Activated T-cell treated with anti-CD3 and anti-CD28 coated beads for 4 hours (primary cell): Measurements from ENCODE around the gene DYNC1I1.

Experiments used
- DNase-seq: peaks from one replicate; pipeline ENCODE4 v3.0.0-alpha.2; 2020

Gene DYNC1I1

DNA sequence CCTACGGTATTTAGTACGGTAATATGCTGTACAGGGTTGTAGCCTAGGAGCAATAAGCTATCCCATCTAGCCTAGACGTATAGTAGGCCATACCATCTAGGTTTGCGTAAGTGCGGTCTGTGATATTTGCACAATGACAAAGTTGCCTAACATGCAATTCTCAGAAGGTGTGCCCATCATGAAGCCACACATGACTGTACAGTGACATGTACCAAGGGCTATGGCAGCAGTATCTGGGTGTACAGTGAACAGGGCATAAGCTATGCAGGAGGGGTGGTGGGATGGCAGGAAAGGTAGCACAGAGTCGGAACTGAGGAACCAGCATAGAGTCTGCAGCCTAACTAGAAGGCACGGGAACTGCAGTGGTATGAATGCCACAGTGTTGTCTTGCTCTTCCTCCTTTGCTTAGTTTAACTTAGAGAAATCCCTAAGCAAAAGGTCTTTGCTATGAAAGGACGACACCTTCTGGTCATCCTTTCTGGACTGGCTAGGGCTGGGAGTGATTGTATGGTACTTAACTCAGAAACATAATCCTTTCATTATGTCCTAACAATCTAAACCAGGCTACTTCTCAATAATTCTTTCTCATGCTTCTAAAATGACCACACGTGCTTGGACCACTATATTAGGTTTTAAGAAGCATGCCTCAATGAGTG, 93.5 kb downstream of the DYNC1I1 start:
- DNase-seq, result no peak

DNA sequence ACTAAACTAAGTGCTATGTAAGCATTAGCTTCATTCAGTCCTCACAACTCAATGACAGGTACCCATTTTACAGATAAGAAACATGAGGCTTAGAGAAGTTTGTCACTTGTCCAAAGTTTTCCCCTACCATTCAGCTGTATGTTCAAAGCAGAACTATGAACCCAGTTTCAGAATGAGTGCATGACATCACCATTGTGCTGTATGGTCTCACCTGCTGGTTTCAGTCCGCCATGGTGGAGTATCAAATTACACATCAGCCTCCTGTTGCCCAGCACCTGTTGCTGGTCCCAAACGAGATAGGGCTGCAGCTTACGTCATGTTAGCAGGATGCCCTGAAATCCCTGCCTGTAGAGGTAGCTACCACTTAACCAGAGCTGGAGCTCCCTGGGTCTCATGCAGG, 95.0 kb downstream of the DYNC1I1 start:
- DNase-seq, result no peak

DNA sequence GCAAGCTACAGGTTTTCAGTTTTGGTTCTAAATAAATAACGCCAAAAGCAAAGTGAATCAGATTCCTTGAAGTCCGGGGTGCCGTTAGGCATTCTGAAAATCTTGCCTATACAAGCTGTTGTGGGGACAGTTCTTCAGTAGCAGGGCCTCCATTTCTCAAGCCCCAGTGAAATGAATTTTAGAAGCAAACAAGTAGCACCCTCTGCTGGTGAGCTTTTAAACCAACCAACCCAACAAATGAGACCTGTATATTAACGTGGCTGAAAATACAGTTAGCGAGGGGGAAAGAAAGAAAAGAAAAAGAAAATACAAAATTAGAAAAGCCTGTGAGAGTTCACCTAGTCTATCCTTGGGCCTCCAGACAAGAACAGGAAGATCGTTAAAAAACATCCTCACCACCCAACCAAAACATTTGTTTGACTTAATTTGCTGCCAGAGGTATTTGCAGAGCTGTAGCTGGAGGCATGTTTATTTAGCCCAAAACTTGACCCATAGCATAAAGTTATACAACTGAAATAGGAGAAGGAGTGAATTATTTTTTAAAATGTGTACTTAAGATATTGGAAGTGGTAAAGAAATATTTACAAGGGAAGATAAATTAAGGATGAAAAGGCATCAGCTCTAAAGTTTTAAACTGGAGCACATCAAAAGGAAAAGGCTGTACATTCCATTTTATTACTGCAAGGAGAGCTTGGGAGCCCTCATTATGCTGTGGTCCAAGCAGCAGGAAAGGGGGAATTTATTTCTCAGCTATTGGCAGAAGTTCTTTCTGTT, 98.9 kb downstream of the DYNC1I1 start:
- no peak for DNase-seq

DNA sequence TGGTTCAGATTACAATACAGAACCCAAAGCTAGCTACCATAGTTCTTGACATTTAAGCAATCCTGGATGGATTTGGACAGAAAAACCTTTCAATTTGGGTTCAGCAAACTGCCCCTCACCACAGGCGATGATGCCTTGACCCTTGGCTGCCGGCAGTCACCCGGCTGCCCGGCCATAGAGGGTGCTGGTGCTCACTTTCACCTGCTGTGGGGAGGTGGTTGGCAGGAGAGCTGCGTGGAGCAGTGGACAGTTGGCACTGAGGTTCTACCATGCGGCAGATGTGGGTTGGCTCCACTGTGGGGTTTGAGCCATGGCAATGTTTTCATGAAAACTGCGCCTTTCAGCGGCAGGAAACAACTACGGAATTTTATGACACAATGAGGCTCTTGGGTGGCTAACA, 99.5 kb downstream of the DYNC1I1 start:
- no peak for DNase-seq

DNA sequence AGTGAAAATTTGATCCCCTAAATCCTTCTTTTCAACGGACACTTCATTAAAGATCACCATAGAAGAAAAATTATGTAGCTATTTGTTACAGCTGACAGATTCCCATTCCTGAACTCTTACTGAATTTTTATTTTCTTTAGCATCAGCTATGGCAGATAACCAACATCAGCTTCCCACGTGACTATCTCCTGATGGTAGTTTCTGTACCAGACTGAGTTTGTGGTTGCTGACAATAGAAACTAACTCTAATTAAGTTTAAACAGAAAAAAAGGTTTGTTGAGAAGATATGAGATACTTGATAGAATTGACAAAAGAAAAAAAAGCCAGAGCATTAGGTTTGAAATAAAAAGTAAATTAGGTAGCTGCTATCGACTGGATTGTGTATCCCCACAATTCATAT, 101.8 kb downstream of the DYNC1I1 start:
- no peak for DNase-seq

DNA sequence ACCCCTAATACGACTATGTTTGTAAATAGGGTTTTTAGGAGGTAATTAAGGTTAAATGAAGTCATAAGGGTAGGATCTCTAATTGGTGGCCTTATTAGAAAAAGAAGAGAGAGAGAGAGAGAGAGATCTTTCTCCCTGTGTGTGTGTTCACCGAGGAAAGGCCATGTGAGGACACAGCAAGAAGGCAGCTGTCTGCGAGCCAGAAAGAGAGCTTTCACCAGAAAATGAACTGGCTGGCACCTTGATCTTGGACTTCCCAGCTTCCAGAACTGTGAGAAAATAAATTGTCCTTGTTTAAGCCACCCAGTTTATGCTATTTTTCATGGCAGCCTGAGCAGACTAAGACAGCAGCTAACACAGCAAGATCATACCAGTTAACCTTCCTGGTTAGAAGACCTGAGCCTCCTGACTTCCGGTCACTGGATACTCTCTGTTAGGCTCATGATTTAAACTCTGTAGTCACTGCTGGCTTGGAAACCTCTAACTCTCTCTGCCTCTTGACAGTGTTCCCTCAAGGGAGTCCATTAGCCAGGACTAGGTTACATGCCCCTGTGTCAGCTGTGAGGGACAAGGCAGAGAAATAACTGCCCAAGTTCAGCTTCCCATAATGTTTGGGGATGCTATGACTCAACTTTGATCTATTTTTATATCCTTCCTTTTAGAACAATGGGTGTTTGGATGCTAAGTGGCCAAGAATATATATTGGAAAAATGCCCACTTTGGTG, 102.3 kb downstream of the DYNC1I1 start:
- no peak for DNase-seq

DNA sequence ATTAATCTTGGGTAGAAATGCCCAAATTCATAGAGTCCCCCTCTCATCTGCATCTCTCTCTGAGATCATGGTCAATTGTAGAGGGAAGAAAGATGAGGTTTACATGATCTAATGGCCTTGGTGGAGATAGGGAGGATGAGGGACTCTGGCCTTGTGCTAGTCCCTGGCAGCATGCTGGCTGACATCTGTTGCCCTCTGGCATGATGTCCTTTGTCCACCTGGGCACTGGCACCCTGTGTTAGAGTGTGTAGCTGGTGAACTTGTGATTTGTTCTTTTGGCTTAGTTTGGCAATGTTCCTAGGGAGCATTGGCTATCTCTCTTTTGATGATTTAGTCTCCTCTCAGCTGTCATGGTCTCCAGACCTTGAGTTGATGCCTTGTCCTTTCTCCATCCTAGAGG, 103.2 kb downstream of the DYNC1I1 start:
- no peak for DNase-seq

DNA sequence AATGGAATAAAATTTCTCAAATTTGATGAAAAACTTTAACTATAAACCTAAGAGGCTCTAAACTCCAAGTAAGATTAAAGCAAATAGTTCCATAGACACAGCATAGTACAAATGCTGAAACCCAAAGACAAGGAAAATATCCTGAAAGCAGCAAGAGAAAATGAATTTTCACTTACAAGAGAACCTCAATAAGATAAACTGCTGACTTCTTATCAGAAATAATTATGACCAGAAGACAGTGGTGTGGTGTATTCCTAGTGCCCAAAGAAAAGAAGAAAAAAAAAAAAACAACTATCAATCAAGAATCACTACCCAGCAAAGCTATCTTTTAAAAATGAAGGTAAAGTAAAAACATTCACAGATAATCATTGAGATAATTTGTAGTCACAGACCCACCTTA, 106.3 kb downstream of the DYNC1I1 start:
- DNase-seq, result no peak

DNA sequence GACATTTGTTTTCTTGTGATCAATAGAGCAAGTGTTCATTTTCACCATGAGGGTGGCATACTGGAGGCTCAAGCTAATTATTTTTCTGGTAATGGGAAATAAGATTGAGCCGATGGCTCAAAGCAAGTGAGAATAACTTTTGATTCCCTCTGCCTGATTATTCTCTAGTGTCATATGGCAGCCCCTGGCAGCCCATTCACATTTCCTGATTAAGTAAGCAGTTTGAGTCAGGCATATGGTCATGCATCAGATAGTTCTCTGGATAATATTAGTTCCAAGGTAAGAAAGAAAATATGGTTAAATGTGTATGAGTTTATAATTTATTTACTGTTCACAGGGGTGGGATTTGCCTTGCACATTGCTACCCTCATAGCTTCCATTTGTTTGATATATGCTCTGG, 109.2 kb downstream of the DYNC1I1 start:
- DNase-seq, result no peak

DNA sequence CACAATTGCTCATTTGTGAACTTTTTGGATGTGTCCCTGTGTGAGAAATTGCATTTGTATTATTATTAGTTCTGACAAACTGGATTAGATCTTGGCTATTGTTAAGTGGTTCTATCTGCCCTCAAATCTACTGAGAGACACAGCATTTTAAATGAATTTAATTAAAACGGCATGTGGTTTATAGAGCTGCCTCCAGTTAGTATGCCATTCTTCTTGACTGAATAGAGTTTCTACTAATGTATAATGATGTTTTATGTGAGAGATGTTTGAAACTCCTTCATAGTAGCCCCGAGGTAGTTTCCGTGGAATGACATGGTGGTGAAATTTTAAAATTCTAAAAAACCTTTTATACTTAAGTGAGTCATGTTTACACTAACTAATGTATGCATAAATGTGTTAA, 110.9 kb downstream of the DYNC1I1 start:
- no peak for DNase-seq

DNA sequence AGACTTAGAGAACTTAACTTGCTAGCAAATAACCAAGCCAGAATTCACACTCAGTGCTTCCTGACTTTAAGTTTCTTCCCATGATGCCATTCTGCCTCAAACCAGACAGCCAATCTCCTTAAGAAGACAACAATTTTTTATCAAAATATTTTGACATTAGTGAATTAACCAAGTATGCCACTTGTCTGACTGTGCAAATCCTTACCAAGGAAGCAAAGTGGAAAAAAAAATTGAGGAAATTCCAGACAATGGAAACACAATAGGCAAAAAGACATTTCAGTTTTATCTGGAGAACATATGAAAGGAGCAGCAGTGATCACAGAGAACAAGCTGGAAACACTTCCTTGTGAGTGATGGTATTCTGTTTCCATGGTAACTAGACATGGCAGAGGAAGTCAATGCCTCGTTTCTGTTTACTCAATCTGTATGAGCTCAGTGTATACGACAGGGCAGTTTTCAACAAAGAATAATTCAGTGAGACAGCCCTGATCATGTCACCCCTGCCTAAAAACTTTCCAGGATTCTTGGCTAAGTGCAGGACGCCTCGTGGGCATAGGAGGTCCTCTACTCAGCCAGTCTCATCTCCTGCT, 114.2 kb downstream of the DYNC1I1 start:
- no peak for DNase-seq

DNA sequence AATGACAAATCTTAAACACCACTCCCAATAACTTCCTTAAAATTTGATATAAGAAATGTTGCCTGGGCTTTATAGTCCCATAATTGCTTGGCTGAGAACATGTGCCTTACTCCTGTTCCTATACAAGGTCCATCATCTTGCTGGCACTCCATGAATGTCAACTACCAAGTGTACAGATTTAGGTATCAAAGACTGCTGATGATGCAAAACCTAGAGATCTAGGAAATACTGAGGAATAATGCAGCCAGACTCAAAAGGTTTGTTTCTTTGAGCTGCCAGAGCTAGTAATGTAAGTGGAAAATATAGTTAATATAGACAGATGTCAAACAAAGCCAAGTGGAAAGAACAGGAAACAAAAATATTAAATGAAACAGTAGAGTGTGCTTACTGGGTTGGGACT, 121.1 kb downstream of the DYNC1I1 start:
- no peak for DNase-seq

DNA sequence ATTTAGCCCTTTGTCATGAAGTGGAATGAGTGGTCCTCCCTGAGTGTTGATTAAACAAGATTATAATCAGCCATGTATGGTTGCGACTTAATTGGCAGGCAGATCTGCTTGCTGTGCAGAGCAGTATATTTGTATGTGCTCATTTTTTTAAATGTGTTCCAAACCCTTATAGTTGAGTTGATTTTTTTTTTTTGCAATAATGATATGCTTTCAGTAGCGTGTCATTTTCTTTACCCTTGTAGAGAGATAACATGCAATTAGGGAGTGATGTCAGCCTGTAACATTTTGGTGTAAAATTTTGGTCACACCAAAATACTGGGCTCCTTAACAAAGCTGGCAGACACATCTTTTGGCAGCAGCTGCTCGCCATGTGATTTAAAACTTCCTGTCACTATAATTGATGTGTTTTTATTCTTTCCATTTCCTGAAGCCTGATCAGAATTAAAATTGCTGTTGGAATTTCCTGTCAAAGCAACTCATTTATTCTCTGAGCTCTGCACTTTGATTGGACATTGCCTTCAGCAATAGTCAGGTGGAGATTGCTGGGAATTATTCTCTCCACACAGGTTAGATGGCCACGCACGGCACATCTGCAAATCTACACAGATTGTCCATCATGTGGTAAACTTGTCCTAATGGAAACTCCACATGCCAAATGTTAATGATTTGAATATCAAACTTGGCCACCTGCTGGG, 125.3 kb downstream of the DYNC1I1 start:
- DNase-seq, result no peak

DNA sequence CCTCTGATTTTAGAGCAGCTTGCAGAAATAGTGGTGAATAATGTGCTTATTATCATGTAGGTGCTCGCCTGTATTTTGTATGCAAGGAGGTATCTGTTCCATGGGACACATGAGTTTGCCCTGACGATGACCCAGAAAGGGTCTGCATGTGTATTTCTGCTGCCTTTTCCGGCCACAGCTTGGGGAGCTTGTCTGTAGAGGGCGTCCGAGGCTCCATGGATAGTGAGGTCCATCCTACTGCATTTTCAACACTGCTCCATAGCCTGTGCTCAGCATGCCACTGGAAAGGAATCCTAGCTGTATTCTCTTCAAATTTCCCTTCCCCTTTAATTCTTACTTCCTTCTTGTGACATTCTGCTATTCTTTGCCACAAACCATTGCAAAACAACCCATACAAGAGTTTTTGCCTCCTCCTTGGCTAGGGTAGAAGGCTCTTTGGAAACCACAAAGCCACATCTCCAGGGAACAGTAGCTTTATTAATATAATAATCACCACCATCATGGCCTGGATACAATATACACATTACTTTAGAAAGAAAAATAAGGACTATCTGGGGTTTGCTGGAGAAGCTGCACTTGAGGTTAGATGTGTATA, 127.7 kb downstream of the DYNC1I1 start:
- no peak for DNase-seq

DNA sequence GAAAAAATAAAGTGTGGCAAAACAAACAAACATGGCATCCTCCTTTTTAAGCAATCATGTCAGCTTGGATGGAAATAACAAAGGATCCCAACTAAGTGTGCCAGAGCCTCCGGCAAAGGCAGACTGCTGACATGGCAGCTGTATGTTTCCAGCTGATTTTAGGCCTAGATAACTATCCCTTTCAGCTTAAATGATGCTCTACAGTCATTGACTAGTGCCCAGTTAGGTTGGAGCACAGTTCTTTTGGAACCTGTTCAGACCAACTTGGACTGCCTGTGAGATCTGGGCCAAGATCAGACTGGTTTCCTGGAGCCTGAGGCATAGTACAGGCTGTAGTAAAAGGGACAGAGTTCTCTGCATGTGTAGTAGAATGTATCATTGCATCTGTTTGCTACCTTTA, 128.7 kb downstream of the DYNC1I1 start:
- no peak for DNase-seq

DNA sequence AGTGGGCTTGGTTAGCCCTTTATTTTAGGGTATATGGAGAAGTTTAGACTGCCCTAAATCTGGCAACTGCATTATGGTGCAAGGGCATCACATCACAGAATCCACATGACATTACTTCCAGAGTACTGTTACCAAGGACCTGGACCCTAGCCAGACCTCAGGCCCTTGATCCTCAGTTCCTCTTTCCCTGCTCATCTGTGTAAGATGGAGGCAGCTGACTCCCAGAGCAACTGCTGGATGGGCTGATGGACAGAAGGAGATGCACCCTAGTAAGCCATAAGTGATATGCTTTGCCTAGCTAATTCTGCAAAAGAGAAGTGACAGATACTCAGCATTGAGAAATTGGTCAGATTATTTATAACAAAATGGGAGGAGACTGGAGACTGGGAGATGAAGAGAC, 131.7 kb downstream of the DYNC1I1 start:
- no peak for DNase-seq

DNA sequence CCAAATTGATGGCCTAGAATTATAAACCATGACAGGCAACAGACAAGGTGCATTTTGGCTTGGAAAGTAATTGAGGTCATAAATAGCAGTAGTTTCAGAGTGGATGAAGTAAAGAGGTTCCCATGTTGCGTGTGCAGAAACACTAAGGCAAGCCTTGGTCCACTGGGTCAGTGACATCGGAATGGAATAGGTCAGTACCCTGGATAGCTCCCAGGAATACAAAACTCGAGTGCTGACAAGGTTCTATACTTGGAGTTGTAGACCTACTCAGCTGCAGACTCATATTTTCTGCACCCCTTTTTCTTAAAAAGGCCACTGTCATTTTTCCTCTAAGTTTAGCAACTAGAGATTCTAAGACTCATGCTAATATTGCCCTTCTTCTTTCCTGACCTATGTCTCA, 132.8 kb downstream of the DYNC1I1 start:
- no peak for DNase-seq

DNA sequence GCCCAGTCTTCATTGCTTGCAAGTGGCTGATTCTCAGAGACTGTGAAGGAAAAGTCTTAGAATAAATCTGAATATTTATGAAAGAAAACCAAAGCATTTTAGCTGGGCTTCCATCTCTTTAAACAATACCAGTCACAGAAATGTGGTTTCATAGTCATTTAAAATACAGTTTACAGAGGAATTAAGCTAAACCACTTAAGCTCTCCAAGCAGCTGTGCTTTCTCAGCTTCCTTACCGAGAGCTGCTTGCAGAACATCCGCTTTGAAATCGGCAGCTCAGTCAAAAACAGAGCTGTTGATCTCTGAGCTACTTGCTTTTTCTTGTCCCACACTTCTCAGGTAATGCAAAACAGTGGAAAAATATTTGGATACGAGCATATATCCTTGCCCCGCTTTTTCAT, 134.5 kb downstream of the DYNC1I1 start:
- DNase-seq, result no peak

DNA sequence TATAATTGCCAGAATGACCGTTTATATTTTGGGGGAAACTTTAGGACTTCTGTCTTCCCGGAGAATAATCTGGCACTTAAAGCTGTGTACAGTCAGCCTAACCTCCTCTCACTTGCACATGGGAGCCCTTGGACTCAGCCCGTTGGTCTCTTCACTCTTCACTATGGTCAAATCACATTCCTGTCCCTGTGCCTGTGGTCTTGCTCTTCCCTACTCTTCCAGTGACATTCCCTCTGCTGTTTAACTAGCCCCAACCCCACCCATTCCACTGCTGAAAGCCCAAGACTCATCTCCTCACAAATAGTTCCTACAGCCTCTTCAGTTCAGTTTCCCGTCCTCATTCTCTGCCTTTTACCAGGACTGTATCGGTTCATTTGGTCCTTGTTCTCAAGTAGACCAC, 135.0 kb downstream of the DYNC1I1 start:
- DNase-seq, result no peak

DNA sequence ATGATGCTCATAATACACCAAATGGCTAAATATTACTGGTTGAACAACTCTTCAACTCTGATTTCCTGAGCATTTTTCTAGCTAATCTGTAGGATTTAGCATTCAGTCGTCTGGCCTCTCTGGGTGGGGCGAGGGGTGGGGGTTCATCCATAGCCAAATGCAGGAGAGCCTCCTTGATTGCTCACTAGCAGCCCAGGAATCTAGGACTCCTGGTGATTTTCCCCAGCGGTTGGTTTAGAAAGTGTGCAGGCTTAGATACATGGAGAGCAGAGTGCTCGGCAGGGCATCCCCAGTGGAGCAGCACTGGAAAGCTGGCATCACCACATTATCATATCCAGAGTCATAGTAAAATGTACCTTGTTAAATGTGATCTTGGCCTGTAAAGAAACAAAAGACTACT, 136.1 kb downstream of the DYNC1I1 start:
- DNase-seq, result no peak

DNA sequence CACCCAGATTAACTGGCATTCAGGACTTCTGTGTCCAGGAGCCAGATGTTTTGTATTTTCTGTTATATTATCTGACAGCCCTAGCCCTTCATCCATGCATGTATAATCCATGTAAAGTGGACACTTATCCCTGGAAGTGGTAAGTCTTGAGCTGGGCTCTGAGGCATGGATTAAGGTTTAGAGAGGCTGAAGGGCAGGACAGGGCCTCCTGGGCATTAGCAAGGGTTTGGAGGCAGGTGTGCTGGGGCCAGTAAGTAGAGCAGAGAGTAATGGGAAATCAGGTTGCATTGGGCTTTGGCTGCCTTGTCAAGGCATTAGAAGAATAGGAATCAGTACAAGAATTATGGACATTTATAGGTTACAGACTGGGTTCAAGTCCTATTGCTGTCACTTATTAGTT, 138.0 kb downstream of the DYNC1I1 start:
- DNase-seq, result no peak

DNA sequence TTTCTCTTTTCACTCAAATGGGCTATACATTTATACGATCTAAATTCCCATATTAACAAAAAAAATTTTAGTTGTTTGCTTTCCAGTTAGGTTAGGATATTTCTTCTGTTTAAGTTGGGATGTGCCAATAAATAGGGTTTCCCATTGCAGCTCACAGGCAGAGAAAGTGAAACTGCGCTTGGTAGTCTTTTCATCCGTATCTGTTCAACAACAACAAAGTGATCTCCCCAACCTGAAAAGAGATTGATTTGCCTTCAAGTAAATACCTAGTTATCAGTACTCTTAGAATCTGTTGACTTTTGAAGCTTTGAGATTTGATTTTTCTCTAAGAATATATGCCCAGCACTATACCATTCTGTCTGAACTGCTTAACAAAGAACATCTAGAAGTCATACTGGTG, 143.4 kb downstream of the DYNC1I1 start:
- DNase-seq, result no peak
